Panc1 (cell line): ENCODE measurements around the gene APRT.

Experiments used
- CTCF ChIP-seq: fragments of 450-650 bp; IDR thresholded peaks from 2 replicates; pipeline ENCODE4 v1.5.1; 2017; ENCODE audit warnings: mild to moderate bottlenecking
- POLR2AphosphoS5 ChIP-seq: IDR thresholded peaks from 2 replicates; pipeline ENCODE4 v1.6.1; 2012; ENCODE audit warnings: mild to moderate bottlenecking, low read depth, low read length, moderate library complexity
- SIN3A ChIP-seq: IDR thresholded peaks from 2 replicates; pipeline ENCODE4 v1.6.1; 2012; ENCODE audit warnings: low read depth, mild to moderate bottlenecking, low read length, moderate library complexity, borderline replicate concordance; ENCODE audit not compliant: insufficient read depth
- TCF7L2 ChIP-seq: IDR thresholded peaks from 2 replicates; pipeline ENCODE4 v1.6.1; 2011; ENCODE audit warnings: mild to moderate bottlenecking, low read depth, low read length, inconsistent platforms
- TF ChIP-seq, protein P1 (sequence below), 2 experiments: IDR thresholded peaks; 2 replicates each; pipeline ENCODE4 v1.6.1; 2011 to 2012; ENCODE audit warnings: low read depth in 2 of 2, control low read depth in 1 of 2, low read length in 1 of 2, mild to moderate bottlenecking in 1 of 2, moderate library complexity in 1 of 2; ENCODE audit not compliant: insufficient read depth in 1 of 2

GRCh38 chr16:88780142-88781062 is 31.3 kb downstream of the APRT start:
- TF ChIP-seq, protein P1, sequence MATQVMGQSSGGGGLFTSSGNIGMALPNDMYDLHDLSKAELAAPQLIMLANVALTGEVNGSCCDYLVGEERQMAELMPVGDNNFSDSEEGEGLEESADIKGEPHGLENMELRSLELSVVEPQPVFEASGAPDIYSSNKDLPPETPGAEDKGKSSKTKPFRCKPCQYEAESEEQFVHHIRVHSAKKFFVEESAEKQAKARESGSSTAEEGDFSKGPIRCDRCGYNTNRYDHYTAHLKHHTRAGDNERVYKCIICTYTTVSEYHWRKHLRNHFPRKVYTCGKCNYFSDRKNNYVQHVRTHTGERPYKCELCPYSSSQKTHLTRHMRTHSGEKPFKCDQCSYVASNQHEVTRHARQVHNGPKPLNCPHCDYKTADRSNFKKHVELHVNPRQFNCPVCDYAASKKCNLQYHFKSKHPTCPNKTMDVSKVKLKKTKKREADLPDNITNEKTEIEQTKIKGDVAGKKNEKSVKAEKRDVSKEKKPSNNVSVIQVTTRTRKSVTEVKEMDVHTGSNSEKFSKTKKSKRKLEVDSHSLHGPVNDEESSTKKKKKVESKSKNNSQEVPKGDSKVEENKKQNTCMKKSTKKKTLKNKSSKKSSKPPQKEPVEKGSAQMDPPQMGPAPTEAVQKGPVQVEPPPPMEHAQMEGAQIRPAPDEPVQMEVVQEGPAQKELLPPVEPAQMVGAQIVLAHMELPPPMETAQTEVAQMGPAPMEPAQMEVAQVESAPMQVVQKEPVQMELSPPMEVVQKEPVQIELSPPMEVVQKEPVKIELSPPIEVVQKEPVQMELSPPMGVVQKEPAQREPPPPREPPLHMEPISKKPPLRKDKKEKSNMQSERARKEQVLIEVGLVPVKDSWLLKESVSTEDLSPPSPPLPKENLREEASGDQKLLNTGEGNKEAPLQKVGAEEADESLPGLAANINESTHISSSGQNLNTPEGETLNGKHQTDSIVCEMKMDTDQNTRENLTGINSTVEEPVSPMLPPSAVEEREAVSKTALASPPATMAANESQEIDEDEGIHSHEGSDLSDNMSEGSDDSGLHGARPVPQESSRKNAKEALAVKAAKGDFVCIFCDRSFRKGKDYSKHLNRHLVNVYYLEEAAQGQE (IDR thresholded peaks at IDR 0.05; ENCODE audit: insufficient read depth in 1 of 2, low read depth in 2 of 2, low read length in 1 of 2) = no peak
- TF ChIP-seq POLR2AphosphoS5 (no peak), SIN3A (no peak), CTCF (no peak), TCF7L2 (no peak)
